ENCODE data around the gene CPA1.

The CPA1 gene

GRCh38 chr7:130360518-130360917, 19.8 kb upstream of the CPA1 start:
- no peak overlapping the region for H3K9ac ChIP-seq (ENCODE audit: low read length)
- TF ChIP-seq CTCF (IDR thresholded peaks at IDR 0.05; ENCODE audit: low read depth, low read length) (no peak), EZH2phosphoT487 (IDR thresholded peaks at IDR 0.05; ENCODE audit: low read depth) (no peak)
- no peak overlapping the region for H3K4me2 ChIP-seq (ENCODE audit: low read length)
- no peak overlapping the region for H3K4me3 ChIP-seq (ENCODE audit: low read length)
- H2AFZ ChIP-seq (ENCODE audit: low read depth, low read length) = no peak overlapping the region
- no peaks in the 10 kb centered on the region for H3K79me2 ChIP-seq (ENCODE audit: low read length)
- H4K20me1 ChIP-seq (ENCODE audit: insufficient read depth, low read length) = no peaks in the 10 kb centered on the region
- no peaks in the 10 kb centered on the region for H3K27me3 ChIP-seq (ENCODE audit: low read depth, low read length)
- peaks cover 12% of the 10 kb centered on the region; the same call in 1 of the 2 replicates for H3K9me3 ChIP-seq (ENCODE audit: insufficient read depth, low read length)
- H3K27ac ChIP-seq (ENCODE audit: low read length) = no peak overlapping the region
- H3K36me3 ChIP-seq (replicated peaks; ENCODE audit: low read depth, low read length) = no peaks in the 10 kb centered on the region
- H3K4me1 ChIP-seq (ENCODE audit: low read length) = no peaks in the 10 kb centered on the region

GRCh38 chr7:130361681-130362080, 18.6 kb upstream of the CPA1 start:
- peaks cover 3% of the 10 kb centered on the region; the same call in 1 of the 2 replicates for H3K4me1 ChIP-seq (ENCODE audit: low read length)

GRCh38 chr7:130362251-130362816, 18.0 kb upstream of the CPA1 start:
- no peaks in the 10 kb centered on the region for H3K79me2 ChIP-seq (ENCODE audit: low read length)
- H2AFZ ChIP-seq (ENCODE audit: low read depth, low read length) = no peak overlapping the region
- peaks cover 12% of the 10 kb centered on the region; the same call in 1 of the 2 replicates for H3K9me3 ChIP-seq (ENCODE audit: insufficient read depth, low read length)
- H3K27ac ChIP-seq (ENCODE audit: low read length) = no peak overlapping the region
- no peaks in the 10 kb centered on the region for H3K27me3 ChIP-seq (ENCODE audit: low read depth, low read length)
- TF ChIP-seq EZH2phosphoT487 (IDR thresholded peaks at IDR 0.05; ENCODE audit: low read depth) (no peak), CTCF (IDR thresholded peaks at IDR 0.05; ENCODE audit: low read depth, low read length) (no peak)
- H3K9ac ChIP-seq (ENCODE audit: low read length) = no peak overlapping the region
- no peaks in the 10 kb centered on the region for H3K36me3 ChIP-seq (replicated peaks; ENCODE audit: low read depth, low read length)
- no peak overlapping the region for H3K4me3 ChIP-seq (ENCODE audit: low read length)
- H4K20me1 ChIP-seq (ENCODE audit: insufficient read depth, low read length) = no peaks in the 10 kb centered on the region
- no peak overlapping the region for H3K4me2 ChIP-seq (ENCODE audit: low read length)
- peaks cover 3% of the 10 kb centered on the region; the same call in 1 of the 2 replicates for H3K4me1 ChIP-seq (ENCODE audit: low read length)

More at GRCh38 chr7:130361681-130362080, 18.6 kb upstream of the CPA1 start:
- Histone ChIP-seq H3K79me2 (ENCODE audit: low read length) (no peaks in the 10 kb centered on the region), H4K20me1 (ENCODE audit: insufficient read depth, low read length) (no peaks in the 10 kb centered on the region), H3K36me3 (replicated peaks; ENCODE audit: low read depth, low read length) (no peaks in the 10 kb centered on the region), H3K27me3 (ENCODE audit: low read depth, low read length) (no peaks in the 10 kb centered on the region), H3K4me2 (ENCODE audit: low read length) (no peak overlapping the region), H3K9me3 (ENCODE audit: insufficient read depth, low read length) (peaks cover 12% of the 10 kb centered on the region; the same call in 1 of the 2 replicates), H3K27ac (ENCODE audit: low read length) (no peak overlapping the region), H2AFZ (ENCODE audit: low read depth, low read length) (no peak overlapping the region), H3K9ac (ENCODE audit: low read length) (no peak overlapping the region), H3K4me3 (ENCODE audit: low read length) (no peak overlapping the region)
- no peak for TF ChIP-seq EZH2phosphoT487 (IDR thresholded peaks at IDR 0.05; ENCODE audit: low read depth)
- TF ChIP-seq CTCF (IDR thresholded peaks at IDR 0.05; ENCODE audit: low read depth, low read length) = no peak

GRCh38 chr7:130363026-130363847, 17.1 kb upstream of the CPA1 start:
- Histone ChIP-seq H2AFZ (ENCODE audit: low read depth, low read length) (no peak overlapping the region), H3K79me2 (ENCODE audit: low read length) (no peaks in the 10 kb centered on the region), H3K4me2 (ENCODE audit: low read length) (no peak overlapping the region), H3K9me3 (ENCODE audit: insufficient read depth, low read length) (peaks cover 12% of the 10 kb centered on the region; the same call in 1 of the 2 replicates), H3K36me3 (replicated peaks; ENCODE audit: low read depth, low read length) (no peaks in the 10 kb centered on the region), H3K9ac (ENCODE audit: low read length) (no peak overlapping the region), H3K4me1 (ENCODE audit: low read length) (peaks cover 3% of the 10 kb centered on the region; the same call in 1 of the 2 replicates), H4K20me1 (ENCODE audit: insufficient read depth, low read length) (no peaks in the 10 kb centered on the region), H3K27ac (ENCODE audit: low read length) (no peak overlapping the region), H3K27me3 (ENCODE audit: low read depth, low read length) (no peaks in the 10 kb centered on the region), H3K4me3 (ENCODE audit: low read length) (no peak overlapping the region)
- TF ChIP-seq CTCF (IDR thresholded peaks at IDR 0.05; ENCODE audit: low read depth, low read length) = no peak
- no peak for TF ChIP-seq EZH2phosphoT487 (IDR thresholded peaks at IDR 0.05; ENCODE audit: low read depth)

All from OCI-LY3 (cell line).